Activated naive CD8-positive, alpha-beta T cell (primary cell): Measurements from ENCODE around the gene ATP11A.

ENCODE experiments used
- H3K27ac Mint-ChIP-seq: one replicate; pipeline ENCODE4 v1.8.0; 2021; ENCODE audit warnings: mixed read lengths
- H3K27me3 Mint-ChIP-seq: one replicate; pipeline ENCODE4 v1.8.0; 2021; ENCODE audit warnings: mixed read lengths
- H3K36me3 Mint-ChIP-seq: one replicate; pipeline ENCODE4 v1.8.0; 2021; ENCODE audit warnings: mixed read lengths
- H3K4me1 Mint-ChIP-seq: one replicate; pipeline ENCODE4 v1.8.0; 2021; ENCODE audit warnings: low read depth, mixed read lengths
- H3K4me3 Mint-ChIP-seq: one replicate; pipeline ENCODE4 v1.8.0; 2021; ENCODE audit warnings: mild to moderate bottlenecking, mixed read lengths
- H3K9me3 Mint-ChIP-seq: one replicate; pipeline ENCODE4 v1.8.0; 2021; ENCODE audit warnings: low read depth, mixed read lengths

ATP11A gene

DNA sequence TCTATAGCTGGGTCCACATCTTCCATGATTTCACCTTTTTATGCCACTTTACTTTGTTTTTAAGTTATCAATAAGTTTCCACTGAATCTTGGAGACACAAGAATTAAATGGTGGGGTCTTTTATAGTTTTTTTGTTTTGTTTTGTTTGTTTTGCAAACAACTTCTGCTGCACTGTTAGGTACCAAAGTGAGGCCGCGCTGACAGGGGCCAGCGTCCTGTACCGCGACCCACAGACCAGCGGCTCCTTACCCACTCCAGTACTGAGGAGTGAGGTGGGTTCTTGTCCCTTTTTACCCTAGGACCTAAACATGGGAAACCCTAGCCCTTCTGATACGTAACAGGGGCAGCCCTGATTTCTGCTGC lies 203.3 kb downstream of the ATP11A start:
- H3K4me1 Mint-ChIP-seq = peaks cover 6% of the 10 kb centered on the region
- H3K4me3 Mint-ChIP-seq = peak overlapping the region; percentile 30
- H3K27ac Mint-ChIP-seq = no peak overlapping the region
- H3K9me3 Mint-ChIP-seq = no peaks in the 10 kb centered on the region
- H3K27me3 Mint-ChIP-seq = peaks cover 1% of the 10 kb centered on the region
- no peaks in the 10 kb centered on the region for H3K36me3 Mint-ChIP-seq

DNA sequence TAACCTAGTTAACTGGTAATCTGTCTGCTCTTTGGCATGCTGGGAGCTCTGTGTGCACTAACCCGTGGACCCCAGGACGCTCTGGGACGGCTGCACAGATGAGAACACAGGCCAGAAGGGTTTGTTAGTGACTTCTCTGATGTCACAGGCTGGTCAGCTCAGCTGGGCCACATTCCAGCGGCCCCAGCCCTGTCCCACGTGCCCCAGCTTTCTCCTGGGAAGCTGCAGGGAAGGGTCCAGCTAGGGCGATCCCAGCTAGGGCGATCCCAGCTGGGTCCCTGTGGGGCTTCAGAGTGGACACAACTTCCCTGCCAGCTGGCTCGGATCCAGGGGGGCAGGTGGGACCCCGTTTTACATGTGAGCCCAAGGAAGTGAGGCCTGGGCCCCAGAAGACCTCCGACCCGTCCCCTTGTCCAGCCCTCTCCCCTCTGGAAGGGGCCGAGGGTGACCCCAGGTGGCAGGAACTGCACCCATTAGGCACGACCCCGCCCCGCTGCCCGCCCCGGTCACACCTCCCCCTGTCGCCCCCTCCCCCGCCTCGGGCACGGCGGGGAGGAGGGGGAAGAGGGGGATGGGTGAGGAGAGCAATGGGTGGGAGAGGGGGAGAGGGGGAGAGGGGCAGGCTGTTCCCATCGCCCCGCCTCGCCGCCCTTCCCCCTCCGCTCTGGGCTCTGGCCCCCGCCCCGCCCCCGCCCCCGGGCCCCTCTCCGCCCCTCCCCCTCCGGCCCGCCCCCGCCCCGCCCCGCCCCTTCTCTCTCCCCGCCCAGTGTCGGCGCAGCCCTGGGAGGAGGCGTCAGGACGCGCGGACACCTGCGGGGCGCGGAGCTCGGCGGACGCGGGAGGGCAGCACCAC lies 204.0 kb downstream of the ATP11A start:
- peaks cover 1% of the 10 kb centered on the region for H3K27me3 Mint-ChIP-seq
- H3K4me1 Mint-ChIP-seq = peaks cover 6% of the 10 kb centered on the region
- H3K9me3 Mint-ChIP-seq = no peaks in the 10 kb centered on the region
- no peaks in the 10 kb centered on the region for H3K36me3 Mint-ChIP-seq
- no peak overlapping the region for H3K27ac Mint-ChIP-seq
- peak overlapping the region; percentile 30 for H3K4me3 Mint-ChIP-seq

DNA sequence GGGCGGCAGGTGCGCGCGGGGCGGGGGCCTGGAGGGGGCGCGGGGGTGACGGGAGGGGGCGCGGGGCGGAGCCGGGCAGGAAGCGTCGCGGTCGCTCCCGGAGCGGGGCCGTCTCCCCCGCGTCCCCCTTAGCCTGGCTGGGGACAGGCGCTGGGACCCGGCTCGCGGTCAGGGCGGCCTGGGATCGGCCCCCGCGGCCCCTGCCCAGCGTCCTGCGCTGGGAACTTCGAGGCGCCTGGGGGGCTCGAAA lies 204.5 kb downstream of the ATP11A start:
- Mint-ChIP-seq H3K36me3 (no peaks in the 10 kb centered on the region), H3K9me3 (no peaks in the 10 kb centered on the region), H3K4me1 (peaks cover 6% of the 10 kb centered on the region), H3K27ac (no peak overlapping the region), H3K4me3 (no peak overlapping the region), H3K27me3 (peaks cover 1% of the 10 kb centered on the region)

DNA sequence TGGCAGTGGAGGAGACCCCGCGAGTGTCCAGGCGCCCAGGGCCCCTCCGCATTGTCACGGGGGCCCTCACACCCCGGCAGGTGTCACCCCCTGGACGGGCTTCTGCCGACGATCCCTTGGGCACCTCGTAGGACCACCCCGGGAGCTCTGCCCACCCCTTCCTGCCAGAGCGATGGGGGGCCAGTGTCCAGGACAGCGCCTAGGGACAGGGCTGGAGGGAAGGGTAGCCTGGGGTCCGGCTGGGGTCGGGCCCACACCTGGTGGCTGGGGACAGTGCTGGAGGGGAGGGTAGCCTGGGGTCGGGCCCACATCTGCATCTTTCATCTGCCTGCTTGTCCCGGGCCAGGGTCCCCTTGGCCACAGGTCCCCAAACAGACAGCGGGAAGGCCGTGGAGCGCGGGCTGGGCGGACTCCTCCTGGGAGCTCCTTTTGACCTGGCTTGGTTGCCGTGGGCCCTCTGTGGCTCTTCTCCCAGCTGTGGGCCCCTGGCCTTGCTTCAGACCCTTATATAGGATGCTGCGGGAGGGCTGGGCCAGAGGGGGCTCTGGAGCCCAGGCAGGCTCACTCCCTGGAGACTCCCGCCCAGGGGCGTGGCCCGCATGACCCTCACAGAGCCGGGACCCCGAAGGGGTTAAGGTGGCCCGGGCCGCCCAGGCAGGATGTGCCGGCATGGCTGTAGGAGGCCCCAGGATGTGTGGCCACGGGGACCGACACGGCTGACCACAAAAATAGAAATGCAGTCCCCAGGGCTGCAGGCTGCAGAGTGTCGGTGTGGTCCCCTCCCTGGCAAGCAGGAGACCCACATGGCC lies 205.0 kb downstream of the ATP11A start:
- Mint-ChIP-seq H3K27me3 (peaks cover 1% of the 10 kb centered on the region), H3K9me3 (no peaks in the 10 kb centered on the region), H3K4me1 (peaks cover 6% of the 10 kb centered on the region), H3K36me3 (no peaks in the 10 kb centered on the region), H3K27ac (no peak overlapping the region), H3K4me3 (peak overlapping the region; percentile 20)

GRCh38 chr13:112895521-112896465 lies 206.0 kb downstream of the ATP11A start:
- Mint-ChIP-seq H3K9me3 (no peaks in the 10 kb centered on the region), H3K4me3 (peak overlapping the region; percentile 7), H3K4me1 (peaks cover 6% of the 10 kb centered on the region), H3K27me3 (peaks cover 1% of the 10 kb centered on the region), H3K36me3 (no peaks in the 10 kb centered on the region), H3K27ac (no peak overlapping the region)

DNA sequence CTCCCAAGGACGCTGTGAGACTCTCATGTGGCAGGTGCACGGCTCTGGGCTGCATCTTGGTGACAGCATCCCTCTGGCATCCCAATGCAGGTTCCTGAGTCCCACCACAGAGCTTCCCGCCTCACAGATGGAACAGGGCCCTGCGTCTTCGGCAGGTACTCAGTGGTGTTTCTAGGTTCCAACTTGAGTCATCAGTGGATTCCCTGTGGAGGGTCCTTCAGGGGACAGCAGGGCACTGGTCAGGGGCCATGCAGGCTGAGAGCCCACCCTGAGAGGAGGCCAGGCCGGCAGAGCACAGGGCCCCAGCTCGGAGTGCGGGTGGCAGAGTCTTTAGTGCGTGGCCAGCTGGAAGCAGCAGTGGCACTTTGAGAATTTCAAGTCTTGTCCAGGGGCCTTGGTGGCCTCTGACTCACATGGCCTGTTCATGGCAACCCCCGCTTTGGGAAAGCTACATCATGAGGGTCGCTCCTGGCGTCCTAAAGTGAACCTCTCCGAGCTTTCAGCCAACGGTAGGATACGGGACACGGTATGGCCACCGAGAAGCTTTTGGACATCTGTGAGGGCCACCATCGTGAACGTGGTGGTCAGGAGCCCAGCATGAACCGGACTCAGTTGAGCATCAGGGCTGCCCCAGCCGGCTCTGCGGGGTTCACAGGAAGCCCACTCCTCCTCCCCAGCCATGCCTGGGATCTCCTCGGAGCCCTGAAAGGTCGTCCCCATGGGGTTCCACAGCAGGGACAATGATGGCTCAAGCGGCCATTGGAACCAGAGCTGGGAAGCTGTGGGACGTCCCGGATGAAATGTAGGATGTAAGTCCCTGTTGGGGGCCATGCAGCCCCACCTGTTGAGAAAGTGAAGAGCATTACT lies 207.1 kb downstream of the ATP11A start:
- Mint-ChIP-seq H3K27me3 (peaks cover 1% of the 10 kb centered on the region), H3K4me3 (no peak overlapping the region), H3K9me3 (no peaks in the 10 kb centered on the region), H3K36me3 (no peaks in the 10 kb centered on the region), H3K27ac (no peak overlapping the region), H3K4me1 (peaks cover 6% of the 10 kb centered on the region)

DNA sequence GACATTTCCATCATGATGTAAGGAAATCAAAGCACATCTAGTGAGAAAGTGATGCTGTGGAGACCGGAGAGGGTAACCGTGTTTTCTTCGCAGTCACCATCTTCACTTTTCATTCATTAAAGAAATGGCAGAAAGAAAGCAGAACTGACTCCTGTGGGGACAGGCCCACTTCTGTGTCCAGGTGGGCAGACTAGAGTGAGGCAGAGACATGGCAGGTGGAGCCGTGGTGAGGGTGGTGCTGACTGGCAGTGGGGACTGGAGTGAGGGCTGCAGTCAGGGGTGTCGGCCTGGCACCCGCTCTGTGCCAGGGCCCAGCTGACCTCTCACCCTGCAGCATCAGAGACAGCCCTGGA lies 207.7 kb downstream of the ATP11A start:
- Mint-ChIP-seq H3K27me3 (peaks cover 1% of the 10 kb centered on the region), H3K36me3 (no peaks in the 10 kb centered on the region), H3K9me3 (no peaks in the 10 kb centered on the region), H3K4me1 (peaks cover 6% of the 10 kb centered on the region), H3K27ac (no peak overlapping the region), H3K4me3 (no peak overlapping the region)

DNA sequence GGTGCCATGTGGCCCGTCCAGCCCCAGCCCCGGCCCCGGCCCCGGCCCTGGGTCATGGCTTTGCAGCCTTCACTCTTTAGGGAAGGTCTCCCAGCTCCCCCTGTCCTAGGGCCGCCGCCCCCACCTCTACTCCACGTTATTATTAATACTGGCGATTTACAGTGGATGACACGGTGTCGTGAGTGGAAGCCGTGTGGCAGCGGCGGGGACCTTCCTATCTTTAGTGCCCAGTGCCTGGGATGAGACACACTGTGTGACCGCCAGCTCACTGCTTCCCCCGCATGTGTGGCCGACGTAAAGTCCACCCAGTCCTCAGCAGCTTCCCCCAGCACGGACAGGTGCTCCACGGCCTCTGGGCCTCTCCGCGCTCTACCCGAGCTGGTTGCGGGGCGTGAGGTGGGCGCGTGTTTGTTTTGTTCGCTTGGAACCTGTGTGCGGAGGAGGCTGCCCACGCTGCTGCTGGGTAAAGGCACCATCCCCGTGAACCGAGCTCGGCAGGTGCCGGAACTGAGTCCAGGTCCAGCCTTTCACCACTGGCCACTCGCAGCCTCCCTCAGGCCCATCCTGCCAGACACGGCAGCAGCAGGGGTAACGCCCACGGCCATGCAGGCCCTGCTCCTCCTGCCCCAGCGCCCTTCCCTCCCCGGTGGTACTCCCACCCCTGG lies 208.2 kb downstream of the ATP11A start:
- Mint-ChIP-seq H3K4me1 (peaks cover 3% of the 10 kb centered on the region), H3K36me3 (no peaks in the 10 kb centered on the region), H3K27me3 (peaks cover 1% of the 10 kb centered on the region), H3K27ac (no peak overlapping the region), H3K9me3 (no peaks in the 10 kb centered on the region), H3K4me3 (no peak overlapping the region)

- no peaks in the 10 kb centered on the region for H3K9me3 Mint-ChIP-seq
- H3K27ac Mint-ChIP-seq = no peak overlapping the region
- H3K36me3 Mint-ChIP-seq = no peaks in the 10 kb centered on the region
- no peak overlapping the region for H3K4me3 Mint-ChIP-seq
- H3K4me1 Mint-ChIP-seq = peaks cover 1% of the 10 kb centered on the region
- peaks cover 1% of the 10 kb centered on the region for H3K27me3 Mint-ChIP-seq
Measured at GRCh38 chr13:112898621-112899280, 208.9 kb downstream of the ATP11A start.

DNA sequence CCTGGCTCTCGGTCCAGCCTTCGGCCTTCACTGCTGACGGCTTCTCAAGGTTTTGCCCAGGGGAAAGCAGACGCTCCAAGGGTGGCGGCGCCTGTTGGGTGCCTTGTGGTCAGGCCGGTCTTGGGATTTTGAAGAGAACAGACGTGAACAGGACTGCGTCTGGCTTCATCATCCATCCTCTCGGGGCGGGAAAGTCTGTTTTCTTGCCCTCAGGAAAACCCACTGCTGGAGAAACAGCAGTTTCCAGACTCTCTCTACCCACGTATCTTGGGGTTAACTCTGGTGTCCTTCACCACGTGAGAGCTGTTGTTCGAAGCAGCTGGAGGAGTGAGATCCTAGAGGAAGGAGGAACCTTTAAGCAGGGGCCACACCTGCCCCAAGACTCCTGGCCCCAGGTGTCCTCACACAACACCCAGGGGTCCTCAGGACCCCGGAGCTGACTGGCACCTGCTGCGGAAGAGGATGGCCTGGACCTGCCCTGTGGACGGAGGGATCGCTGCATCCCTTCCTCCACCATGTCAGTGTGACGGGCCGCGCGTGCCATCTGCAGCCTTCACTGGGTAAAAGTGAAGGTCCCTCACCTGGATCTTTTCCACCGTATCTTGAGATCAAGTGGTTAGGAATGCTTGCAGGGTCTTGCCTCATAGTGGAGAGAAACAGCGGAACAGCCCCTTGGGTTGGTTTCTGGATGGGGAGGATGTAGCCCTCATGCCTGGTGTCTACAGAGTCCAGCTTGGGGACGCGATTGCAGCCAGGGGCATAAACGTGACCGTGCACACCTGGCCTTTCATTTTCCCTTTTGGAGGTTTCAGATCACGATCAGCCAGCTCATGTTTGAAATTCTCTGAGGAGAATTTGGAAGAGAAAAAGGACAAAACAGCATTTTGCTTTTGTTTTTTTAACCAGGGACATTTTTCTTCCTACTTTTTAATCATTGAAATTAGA lies 209.7 kb downstream of the ATP11A start:
- Mint-ChIP-seq H3K27ac (no peak overlapping the region), H3K4me1 (peaks cover 1% of the 10 kb centered on the region)

GRCh38 chr13:112900226-112900600 lies 210.4 kb downstream of the ATP11A start:
- H3K9me3 Mint-ChIP-seq = no peaks in the 10 kb centered on the region
- H3K27ac Mint-ChIP-seq = no peak overlapping the region
- H3K4me3 Mint-ChIP-seq = no peak overlapping the region
- no peaks in the 10 kb centered on the region for H3K36me3 Mint-ChIP-seq
- peaks cover 1% of the 10 kb centered on the region for H3K4me1 Mint-ChIP-seq
- H3K27me3 Mint-ChIP-seq = peaks cover 1% of the 10 kb centered on the region

More for the DNA sequence above, 209.7 kb downstream of the ATP11A start:
- no peak overlapping the region for H3K4me3 Mint-ChIP-seq
- H3K9me3 Mint-ChIP-seq = no peaks in the 10 kb centered on the region
- no peaks in the 10 kb centered on the region for H3K36me3 Mint-ChIP-seq
- peaks cover 1% of the 10 kb centered on the region for H3K27me3 Mint-ChIP-seq

- no peak overlapping the region for H3K4me3 Mint-ChIP-seq
- H3K9me3 Mint-ChIP-seq = no peaks in the 10 kb centered on the region
- no peak overlapping the region for H3K27ac Mint-ChIP-seq
- H3K36me3 Mint-ChIP-seq = no peaks in the 10 kb centered on the region
- H3K27me3 Mint-ChIP-seq = peaks cover 1% of the 10 kb centered on the region
- no peaks in the 10 kb centered on the region for H3K4me1 Mint-ChIP-seq
Measured at GRCh38 chr13:112900691-112901091, 210.9 kb downstream of the ATP11A start.
